Esophagus (tissue), 2 donors: ENCODE measurements around the gene DGCR2. TPM values are rescaled to one million over a fixed set of nuclear protein-coding genes. Genes with fewer than 3 reads are reported as not detected.

ENCODE experiments used
- H3K27ac ChIP-seq, 2 donors: one replicate each; pipeline ENCODE4 v1.5.1; 2013; ENCODE audit warnings: low read depth in 2 of 2, mild to moderate bottlenecking in 2 of 2, inconsistent platforms in 1 of 2, low read length in 1 of 2, moderate library complexity in 1 of 2
- H3K27me3 ChIP-seq, 2 donors: one replicate each; pipeline ENCODE4 v1.6.1; 2013; ENCODE audit warnings: low read length in 2 of 2, control low read depth in 1 of 2, mild to moderate bottlenecking in 1 of 2; ENCODE audit not compliant: insufficient read depth in 2 of 2, control insufficient read depth in 1 of 2
- H3K36me3 ChIP-seq, 2 donors: one replicate each; pipeline ENCODE4 v1.6.1; 2013; ENCODE audit warnings: low read length in 1 of 2; ENCODE audit not compliant: control insufficient read depth in 2 of 2, insufficient read depth in 2 of 2
- H3K4me1 ChIP-seq, 2 donors: one replicate each; pipeline ENCODE4 v1.6.1; 2013; ENCODE audit warnings: low read length in 1 of 2; ENCODE audit not compliant: control insufficient read depth in 2 of 2, insufficient read depth in 2 of 2
- H3K4me3 ChIP-seq, 2 donors: one replicate each; pipeline ENCODE4 v1.5.1; 2013; ENCODE audit warnings: low read length in 2 of 2, mild to moderate bottlenecking in 2 of 2, low read depth in 1 of 2, moderate library complexity in 1 of 2
- H3K9me3 ChIP-seq, 2 donors: one replicate each; pipeline ENCODE4 v1.6.1; 2013; ENCODE audit warnings: mild to moderate bottlenecking in 2 of 2, low read depth in 1 of 2, low read length in 1 of 2, moderate library complexity in 1 of 2; ENCODE audit not compliant: control insufficient read depth in 2 of 2, insufficient read depth in 1 of 2
- WGBS, 2 donors: extraction: QIAGEN DNeasy Blood & Tissue Kit; methylation state at CpG; one replicate each; pipeline ENCODE4 v1.1.7; 2013; 5-methylcytosine and 5-hydroxymethylcytosine counted together
- polyA plus RNA-seq, 2 donors: library from polyadenylated mRNA; stranded (reverse); fragments of 200-250 nt; gene quantifications; one replicate each; pipeline ENCODE4 v1.2.3, GENCODE V29; 2013
- donor health status: healthy with polysubstance abuse.
- donor health status: Bipolar disorder and iron deficiency.

The DGCR2 gene
- polyA plus RNA-seq, 2 donors = 32.2 to 32.9 TPM

DNA sequence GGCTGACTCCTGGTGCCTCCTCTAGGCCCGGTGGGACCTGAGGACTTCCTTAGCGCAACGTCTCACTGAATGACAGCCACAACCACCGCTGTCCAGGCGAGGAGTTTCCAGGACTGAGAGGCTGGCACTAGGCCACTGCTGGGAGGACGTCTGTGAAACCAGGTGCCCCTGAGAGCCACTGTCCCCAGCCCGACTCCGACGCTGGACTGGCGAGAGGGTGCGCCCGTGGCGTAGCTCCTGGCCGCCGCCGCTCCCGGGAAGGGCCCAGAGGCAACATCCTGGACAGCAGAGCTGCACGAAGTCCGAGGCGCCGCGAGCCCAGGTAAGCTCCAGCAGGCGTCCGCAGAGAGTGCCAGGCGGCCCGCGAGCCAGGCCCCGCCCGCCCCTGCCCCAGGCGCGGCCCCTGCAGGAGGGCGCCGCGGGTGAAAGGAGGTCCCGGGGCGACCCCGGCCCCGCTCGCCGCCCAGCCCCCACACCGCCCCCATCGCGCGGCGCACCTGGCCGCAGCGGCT is 525 bp downstream of the DGCR2 start:
- Histone ChIP-seq H3K27me3 (no peaks in the 10 kb centered on the region), H3K36me3 (peaks cover 0 to 9% of the 10 kb centered on the region in 2 donors), H3K27ac (peak overlapping the region; percentile 96 to 97), H3K4me3 (peak overlapping the region; percentile 72 to 87), H3K4me1 (peaks cover 21 to 32% of the 10 kb centered on the region in 2 donors), H3K9me3 (no peaks in the 10 kb centered on the region)
- 0% methylated on average over 28 to 47 of the region's 47 CpGs for WGBS, 2 donors

DNA sequence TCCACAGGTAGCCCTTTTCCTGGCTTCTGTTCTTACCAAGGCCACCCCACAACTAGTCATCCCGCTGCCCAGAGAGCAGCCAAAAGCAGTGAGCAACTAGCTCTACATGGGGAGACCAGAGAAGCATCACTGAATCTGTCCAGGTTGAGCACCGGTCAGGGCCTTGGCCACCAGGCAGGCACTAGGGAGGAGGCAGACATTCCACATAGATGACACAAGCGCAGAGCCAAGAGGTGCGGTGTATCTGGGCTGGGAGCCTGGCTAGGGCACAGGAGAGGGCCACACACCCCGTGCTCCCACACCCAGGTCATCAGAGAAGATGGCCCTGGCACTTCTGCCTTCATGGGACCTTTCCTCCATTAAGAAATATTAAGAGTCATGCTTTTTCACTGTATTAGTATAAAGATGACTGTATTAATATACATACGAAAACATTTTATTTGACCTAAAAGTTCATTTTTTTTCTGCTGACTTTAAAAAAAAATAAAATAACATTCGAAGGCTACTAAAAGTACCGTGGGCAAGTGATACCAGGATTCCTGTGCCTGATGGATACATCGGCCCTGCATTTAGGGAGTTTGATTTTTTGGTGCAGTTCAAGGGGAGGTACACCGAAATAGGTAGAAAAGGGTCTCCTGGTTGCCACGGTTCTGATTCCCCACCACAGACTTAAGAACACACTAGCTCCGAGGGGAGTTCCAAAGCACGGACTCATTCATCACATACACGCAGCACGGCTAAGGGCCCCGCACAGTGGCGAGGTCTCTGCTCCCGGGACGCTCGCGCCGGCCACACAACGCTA is 1.2 kb downstream of the DGCR2 start:
- 14 to 15% methylated on average over 23 of the region's 23 CpGs for WGBS, 2 donors
- Histone ChIP-seq H3K9me3 (no peaks in the 10 kb centered on the region), H3K27me3 (no peaks in the 10 kb centered on the region), H3K4me3 (peak overlapping the region; percentile 72 to 87), H3K36me3 (peaks cover 0 to 10% of the 10 kb centered on the region in 2 donors), H3K27ac (peak overlapping the region; percentile 96 to 97), H3K4me1 (peaks cover 21 to 36% of the 10 kb centered on the region in 2 donors)

DNA sequence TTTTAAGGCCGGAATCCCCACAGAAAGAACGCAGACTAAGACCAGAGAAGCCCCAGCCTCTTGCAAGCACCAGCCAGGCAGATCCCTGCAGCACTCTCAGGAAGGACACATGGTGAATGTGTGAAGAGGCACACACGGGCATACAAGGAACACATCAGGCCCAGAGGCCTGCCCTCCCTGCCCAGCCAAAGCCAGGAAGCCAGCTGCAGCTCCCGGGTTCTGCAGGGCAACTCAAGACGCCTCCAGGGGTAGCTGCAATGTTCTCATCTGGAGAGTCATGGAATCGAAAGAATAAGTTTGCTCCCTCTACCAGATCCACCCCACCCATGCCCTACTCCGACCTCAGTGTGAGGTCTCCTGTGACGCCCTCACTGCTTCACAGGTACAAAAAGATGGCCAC is 2.3 kb downstream of the DGCR2 start:
- H3K9me3 ChIP-seq = no peaks in the 10 kb centered on the region
- H3K27ac ChIP-seq = peak overlapping the region; percentile 38 to 59
- peaks cover 25 to 42% of the 10 kb centered on the region in 2 donors for H3K4me1 ChIP-seq
- WGBS, 2 donors = 66 to 72% methylated on average over 8 of the region's 8 CpGs
- H3K4me3 ChIP-seq = peak overlapping the region in 1 of 2 donors; percentile 72
- H3K27me3 ChIP-seq = no peaks in the 10 kb centered on the region
- H3K36me3 ChIP-seq = peaks cover 0 to 16% of the 10 kb centered on the region in 2 donors

- Histone ChIP-seq H3K9me3 (no peaks in the 10 kb centered on the region), H3K4me1 (peaks cover 25 to 47% of the 10 kb centered on the region in 2 donors), H3K36me3 (peaks cover 0 to 17% of the 10 kb centered on the region in 2 donors), H3K27me3 (no peaks in the 10 kb centered on the region), H3K27ac (no peak overlapping the region), H3K4me3 (no peak overlapping the region)
- WGBS, 2 donors = 69 to 89% methylated on average over 4 of the region's 4 CpGs
These were observed 3.8 kb downstream of the DGCR2 start for GRCh38 chr22:19118329-19118880.

- no peak overlapping the region for H3K4me3 ChIP-seq
- H3K27ac ChIP-seq = peak overlapping the region; percentile 21 to 69
- no peaks in the 10 kb centered on the region for H3K27me3 ChIP-seq
- H3K9me3 ChIP-seq = no peaks in the 10 kb centered on the region
- peaks cover 0 to 17% of the 10 kb centered on the region in 2 donors for H3K36me3 ChIP-seq
- WGBS, 2 donors = 44 to 51% methylated on average over 9 of the region's 9 CpGs
- peaks cover 25 to 47% of the 10 kb centered on the region in 2 donors for H3K4me1 ChIP-seq
These were observed 5.1 kb downstream of the DGCR2 start for GRCh38 chr22:19117111-19117512.

- Histone ChIP-seq H3K27ac (no peak overlapping the region), H3K27me3 (no peaks in the 10 kb centered on the region), H3K4me3 (no peak overlapping the region), H3K4me1 (peaks cover 21 to 43% of the 10 kb centered on the region in 2 donors), H3K36me3 (peaks cover 0 to 17% of the 10 kb centered on the region in 2 donors), H3K9me3 (no peaks in the 10 kb centered on the region)
- 58 to 65% methylated on average over 4 of the region's 4 CpGs for WGBS, 2 donors
These were observed 6.6 kb downstream of the DGCR2 start for GRCh38 chr22:19115628-19116027.

GRCh38 chr22:19114984-19115552 is 7.1 kb downstream of the DGCR2 start:
- H3K9me3 ChIP-seq = no peaks in the 10 kb centered on the region
- H3K27ac ChIP-seq = no peak overlapping the region
- WGBS, 2 donors = 66 to 93% methylated on average over 4 of the region's 4 CpGs
- H3K36me3 ChIP-seq = peaks cover 0 to 17% of the 10 kb centered on the region in 2 donors
- H3K27me3 ChIP-seq = no peaks in the 10 kb centered on the region
- H3K4me1 ChIP-seq = peaks cover 20 to 41% of the 10 kb centered on the region in 2 donors
- no peak overlapping the region for H3K4me3 ChIP-seq

DNA sequence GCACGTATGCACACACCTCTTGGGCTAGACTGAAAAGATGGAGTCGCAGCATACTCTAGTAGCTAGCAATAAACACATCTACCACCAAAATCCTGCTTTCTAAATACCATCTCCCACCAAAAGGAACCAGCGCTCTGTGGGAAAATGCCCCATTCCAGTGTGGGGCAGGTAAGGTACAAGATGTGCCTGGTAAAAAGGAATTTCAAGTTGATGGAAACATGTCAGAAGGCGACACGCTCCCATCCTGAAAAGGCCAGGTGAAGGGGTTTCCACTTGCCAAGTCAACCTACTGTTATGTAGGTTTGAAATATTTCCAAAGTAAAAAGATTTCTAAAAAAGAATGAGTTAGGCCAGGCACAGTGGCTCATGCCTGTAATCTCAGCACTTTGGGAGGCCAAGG is 8.8 kb downstream of the DGCR2 start:
- Histone ChIP-seq H3K27me3 (no peaks in the 10 kb centered on the region), H3K4me3 (no peak overlapping the region), H3K36me3 (peaks cover 0 to 14% of the 10 kb centered on the region in 2 donors), H3K27ac (no peak overlapping the region), H3K4me1 (peaks cover 10 to 31% of the 10 kb centered on the region in 2 donors), H3K9me3 (no peaks in the 10 kb centered on the region)
- 97 to 98% methylated on average over 5 of the region's 5 CpGs for WGBS, 2 donors

DNA sequence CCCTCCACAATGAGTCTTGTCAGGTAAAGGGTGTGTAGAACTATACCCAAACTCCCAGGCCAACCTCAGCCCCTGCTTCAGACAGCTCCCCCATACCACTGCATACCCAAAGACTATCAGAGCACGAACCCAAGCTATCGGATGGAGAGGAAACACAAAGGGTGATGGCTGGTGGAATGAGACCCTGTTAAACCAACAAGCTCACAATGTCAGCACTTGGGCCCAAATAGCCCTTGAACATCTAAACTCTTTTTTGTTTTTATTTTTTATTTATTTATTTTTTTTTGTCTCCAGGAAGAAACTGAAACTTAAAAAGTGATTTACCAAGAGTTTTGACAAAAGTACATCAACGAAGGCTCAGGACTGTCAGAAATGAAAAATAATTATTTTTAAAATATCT is 10.6 kb downstream of the DGCR2 start:
- Histone ChIP-seq H3K36me3 (peaks cover 0 to 7% of the 10 kb centered on the region in 2 donors), H3K4me1 (peaks cover 11 to 21% of the 10 kb centered on the region in 2 donors), H3K27ac (peak overlapping the region in 1 of 2 donors; percentile 10), H3K27me3 (no peaks in the 10 kb centered on the region), H3K4me3 (no peak overlapping the region), H3K9me3 (no peaks in the 10 kb centered on the region)
- 77 to 84% methylated on average over 3 of the region's 3 CpGs for WGBS, 2 donors
